ENCODE results near the gene GOLT1B. TPM values are rescaled to one million over a fixed set of nuclear protein-coding genes. Genes with fewer than 3 reads are reported as not detected.

GOLT1B gene
- 28.6 and 33.6 TPM in 2 replicates for total RNA-seq

GRCh38 chr12:21501258-21502163 is at the start of gene GOLT1B, which contains the start of gene RECQL:
TSS of gene GOLT1B (plus strand) at chr12:21501789. CDS start at chr12:21501924, 135 bp downstream.
TSS of gene RECQL (minus strand) at chr12:21501635. CDS start at chr12:21499570, 2,065 bp downstream.

GRCh38 chr12:21526053-21526452 is 24.5 kb downstream of the GOLT1B start, which contains the start of gene SPX:
TSS of gene SPX (plus strand) at chr12:21526296. CDS start at chr12:21526473, 177 bp downstream.

Other genes starting within 250 kb of the GOLT1B start
- not detected in 2 replicates for gene SLCO1A2, start 166.9 kb upstream of the GOLT1B start, total RNA-seq
- not detected in 2 replicates for gene IAPP, start 128.9 kb upstream of the GOLT1B start, total RNA-seq
- 8.8 and 13.3 TPM in 2 replicates for gene PYROXD1, start 64.1 kb upstream of the GOLT1B start, total RNA-seq
- gene RECQL, start 154 bp upstream of the GOLT1B start, total RNA-seq = 79.2 and 83.6 TPM in 2 replicates
- gene SPX, start 24.5 kb downstream of the GOLT1B start, total RNA-seq = not detected in 2 replicates
- not detected in 2 replicates for gene GYS2, start 103.1 kb downstream of the GOLT1B start, total RNA-seq
- 458 and 465 TPM in 2 replicates for gene LDHB, start 156.1 kb downstream of the GOLT1B start, total RNA-seq